ENCODE results near the gene CYTH3.
"Not testable (repeated sequence)": the region's sequence is repeated elsewhere in the genome, so short reads cannot be mapped to it uniquely, and the experiment has no call there.

CYTH3 gene

GRCh38 chr7:6227294-6227846 is 45.1 kb downstream of the CYTH3 start:
- TF ChIP-seq, protein P1, sequence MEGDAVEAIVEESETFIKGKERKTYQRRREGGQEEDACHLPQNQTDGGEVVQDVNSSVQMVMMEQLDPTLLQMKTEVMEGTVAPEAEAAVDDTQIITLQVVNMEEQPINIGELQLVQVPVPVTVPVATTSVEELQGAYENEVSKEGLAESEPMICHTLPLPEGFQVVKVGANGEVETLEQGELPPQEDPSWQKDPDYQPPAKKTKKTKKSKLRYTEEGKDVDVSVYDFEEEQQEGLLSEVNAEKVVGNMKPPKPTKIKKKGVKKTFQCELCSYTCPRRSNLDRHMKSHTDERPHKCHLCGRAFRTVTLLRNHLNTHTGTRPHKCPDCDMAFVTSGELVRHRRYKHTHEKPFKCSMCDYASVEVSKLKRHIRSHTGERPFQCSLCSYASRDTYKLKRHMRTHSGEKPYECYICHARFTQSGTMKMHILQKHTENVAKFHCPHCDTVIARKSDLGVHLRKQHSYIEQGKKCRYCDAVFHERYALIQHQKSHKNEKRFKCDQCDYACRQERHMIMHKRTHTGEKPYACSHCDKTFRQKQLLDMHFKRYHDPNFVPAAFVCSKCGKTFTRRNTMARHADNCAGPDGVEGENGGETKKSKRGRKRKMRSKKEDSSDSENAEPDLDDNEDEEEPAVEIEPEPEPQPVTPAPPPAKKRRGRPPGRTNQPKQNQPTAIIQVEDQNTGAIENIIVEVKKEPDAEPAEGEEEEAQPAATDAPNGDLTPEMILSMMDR (IDR thresholded peaks at IDR 0.05; ENCODE audit: control insufficient read depth, insufficient read depth, low read depth, low read length, missing control alignments) = no peak
- no peak for DNase-seq (ENCODE audit: low read depth)
- H3K4me3 ChIP-seq (ENCODE audit: control insufficient read depth, low read depth, low read length) = no peak overlapping the region

DNA sequence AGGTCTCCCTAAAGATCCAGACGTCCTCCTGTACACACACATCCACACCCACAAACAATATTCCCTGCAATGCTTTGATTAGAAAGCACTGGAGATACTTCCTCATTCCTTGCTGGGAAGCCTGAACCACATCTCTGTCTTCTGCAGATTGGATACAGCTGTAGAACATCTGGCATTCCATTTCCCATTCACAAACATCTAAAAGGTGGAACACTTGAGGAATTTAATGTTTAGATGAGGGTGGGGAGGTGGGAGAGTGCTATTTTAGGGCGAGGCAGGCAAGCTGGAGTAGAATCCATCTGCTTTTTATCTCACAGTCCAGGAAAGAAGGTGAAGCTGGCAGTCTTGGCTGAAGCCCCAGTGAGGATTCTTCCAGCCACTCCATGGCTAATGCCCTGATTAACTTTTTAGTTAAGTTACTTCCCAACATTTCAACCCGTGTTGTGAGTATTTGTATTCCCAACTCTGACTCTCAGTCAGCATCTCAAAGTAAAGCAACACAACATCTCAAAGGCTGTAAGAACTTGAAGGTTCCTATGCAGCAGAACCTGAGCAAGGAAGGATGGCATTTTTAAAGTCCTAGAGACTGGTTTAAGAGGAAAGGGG is 46.1 kb downstream of the CYTH3 start:
- H3K4me3 ChIP-seq (ENCODE audit: control insufficient read depth, low read depth, low read length) = no peak overlapping the region
- DNase-seq (ENCODE audit: low read depth) = peak; percentile 48
- TF ChIP-seq, protein P1 (IDR thresholded peaks at IDR 0.05; ENCODE audit: control insufficient read depth, insufficient read depth, low read depth, low read length, missing control alignments) = no peak

DNA sequence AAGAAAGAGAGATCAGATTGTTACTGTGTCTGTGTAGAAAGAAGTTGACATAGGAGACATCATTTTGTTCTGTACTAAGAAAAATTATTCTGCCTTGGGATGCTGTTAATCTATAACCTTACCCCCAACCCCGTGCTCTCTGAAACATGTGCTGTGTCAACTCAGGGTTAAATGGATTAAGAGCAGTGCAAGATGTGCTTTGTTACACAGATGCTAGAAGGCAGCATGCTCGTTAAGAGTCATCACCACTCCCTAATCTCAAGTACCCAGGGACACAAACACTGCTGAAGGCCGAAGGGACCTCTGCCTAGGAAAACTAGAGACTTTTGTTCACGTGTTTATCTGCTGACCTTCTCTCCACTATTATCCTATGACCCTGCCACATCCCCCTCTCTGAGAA is 49.0 kb downstream of the CYTH3 start:
- DNase-seq (ENCODE audit: low read depth); H3K4me3 ChIP-seq (ENCODE audit: control insufficient read depth, low read depth, low read length): not testable (repeated sequence)

- H3K4me3 ChIP-seq (ENCODE audit: control insufficient read depth, low read depth, low read length); DNase-seq (ENCODE audit: low read depth): not testable (repeated sequence)
Measured at GRCh38 chr7:6223010-6223409, 49.4 kb downstream of the CYTH3 start.

- TF ChIP-seq, protein P1 (IDR thresholded peaks at IDR 0.05; ENCODE audit: control insufficient read depth, insufficient read depth, low read depth, low read length, missing control alignments) = no peak
- H3K4me3 ChIP-seq (ENCODE audit: control insufficient read depth, low read depth, low read length) = no peak overlapping the region
- DNase-seq (ENCODE audit: low read depth) = no peak
Measured at GRCh38 chr7:6221340-6222319, 50.8 kb downstream of the CYTH3 start.

- no peak for DNase-seq (ENCODE audit: low read depth)
- TF ChIP-seq, protein P1 (IDR thresholded peaks at IDR 0.05; ENCODE audit: control insufficient read depth, insufficient read depth, low read depth, low read length, missing control alignments) = no peak
Measured at GRCh38 chr7:6218329-6218728, 54.1 kb downstream of the CYTH3 start.

DNA sequence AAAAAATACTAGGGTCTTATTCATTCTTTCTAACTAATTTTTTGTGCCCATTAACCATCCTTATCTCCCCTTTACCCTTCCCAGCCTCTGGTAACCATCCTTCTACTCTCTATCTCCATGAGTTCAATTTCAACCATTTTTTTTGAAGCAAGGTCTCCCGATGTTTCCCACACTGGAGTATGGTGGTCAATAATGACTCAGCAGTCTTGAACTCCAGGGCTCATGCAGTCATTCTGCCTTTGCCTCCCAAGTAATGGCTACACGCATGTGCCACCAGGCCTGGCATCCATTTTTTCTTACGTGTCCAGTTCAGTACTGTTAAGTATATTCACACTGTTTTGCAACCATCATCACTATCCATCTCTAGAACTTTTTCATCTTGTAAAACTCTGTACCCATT is 60.4 kb downstream of the CYTH3 start:
- TF ChIP-seq, protein P1 (IDR thresholded peaks at IDR 0.05; ENCODE audit: control insufficient read depth, insufficient read depth, low read depth, low read length, missing control alignments) = no peak
- no peak overlapping the region for H3K4me3 ChIP-seq (ENCODE audit: control insufficient read depth, low read depth, low read length)
- no peak for DNase-seq (ENCODE audit: low read depth)

More at GRCh38 chr7:6218329-6218728, 54.1 kb downstream of the CYTH3 start:
- no peak overlapping the region for H3K4me3 ChIP-seq (ENCODE audit: control insufficient read depth, low read depth, low read length)
